ENCODE measurements around the gene SPSB1. TPM values are rescaled to one million over a fixed set of nuclear protein-coding genes. Genes with fewer than 3 reads are reported as not detected.

The SPSB1 gene
- total and polyA plus RNA-seq, 7 experiments from 2014 or later = 1.4 to 10.3 (median 1.9) TPM

GRCh38 chr1:9341301-9341845, 48.7 kb downstream of the SPSB1 start:
- Histone ChIP-seq H3K9me3 (ENCODE audit: control insufficient read depth in 2 of 3, low read length in 3 of 3) (no peaks in the 10 kb centered on the region), H3K27me3 (ENCODE audit: control insufficient read depth in 2 of 2, insufficient read depth in 2 of 2, low read length in 2 of 2) (no peaks in the 10 kb centered on the region), H3K36me3 (ENCODE audit: control insufficient read depth in 2 of 3, insufficient read depth in 3 of 3, low read length in 3 of 3) (no peaks in the 10 kb centered on the region), H3K4me1 (ENCODE audit: control insufficient read depth in 2 of 2, insufficient read depth in 2 of 2, low read length in 2 of 2) (no peaks in the 10 kb centered on the region), H3K27ac (ENCODE audit: low read depth, low read length) (no peak overlapping the region), H3K4me3 (ENCODE audit: low read length) (no peak overlapping the region)
- intact Hi-C loops (cut with micrococcal nuclease) = no loop called here
- ChIA-PET POLR2A (no interaction called here), CTCF (interaction anchor here (0.8 kb wide), 1 partner anchor 58 kb away, joined by 3 read pairs; no protein-coding TSS in a partner anchor)
- no peak overlapping the region for H3K4me3 Mint-ChIP-seq
- H3K27ac Mint-ChIP-seq = no peak overlapping the region
- H3K4me1 Mint-ChIP-seq = peaks cover 0 to 8% (median 0%) of the 10 kb centered on the region in 7 donors
- no peaks in the 10 kb centered on the region for H3K27me3 Mint-ChIP-seq
- ATAC-seq = no peak
- no peak for DNase-seq
- H3K36me3 Mint-ChIP-seq = peaks cover 0 to 15% (median 6%) of the 10 kb centered on the region in 5 donors
- H3K9me3 Mint-ChIP-seq = peaks cover 0 to 4% (median 0%) of the 10 kb centered on the region in 11 donors

GRCh38 chr1:9343269-9343668, 50.6 kb downstream of the SPSB1 start:
- CTCF ChIA-PET = no interaction called here

GRCh38 chr1:9344426-9345200, 51.9 kb downstream of the SPSB1 start:
- ATAC-seq (no peak), DNase-seq (no peak)
- ChIA-PET POLR2A (no interaction called here), CTCF (no interaction called here)
- Histone ChIP-seq H3K27ac (ENCODE audit: low read depth, low read length) (no peak overlapping the region), H3K9me3 (ENCODE audit: control insufficient read depth in 2 of 3, low read length in 3 of 3) (no peaks in the 10 kb centered on the region), H3K36me3 (ENCODE audit: control insufficient read depth in 2 of 3, insufficient read depth in 3 of 3, low read length in 3 of 3) (no peaks in the 10 kb centered on the region), H3K4me1 (ENCODE audit: control insufficient read depth in 2 of 2, insufficient read depth in 2 of 2, low read length in 2 of 2) (no peaks in the 10 kb centered on the region), H3K4me3 (ENCODE audit: low read length) (no peak overlapping the region), H3K27me3 (ENCODE audit: control insufficient read depth in 2 of 2, insufficient read depth in 2 of 2, low read length in 2 of 2) (no peaks in the 10 kb centered on the region)
- H3K27me3 Mint-ChIP-seq = no peaks in the 10 kb centered on the region
- intact Hi-C loops (cut with micrococcal nuclease) = no loop called here
- H3K4me3 Mint-ChIP-seq = no peak overlapping the region
- H3K9me3 Mint-ChIP-seq = peaks cover 0 to 4% (median 0%) of the 10 kb centered on the region in 11 donors
- peaks cover 0 to 16% (median 6%) of the 10 kb centered on the region in 5 donors for H3K36me3 Mint-ChIP-seq
- no peak overlapping the region for H3K27ac Mint-ChIP-seq
- peaks cover 0 to 8% (median under 1%) of the 10 kb centered on the region in 7 donors for H3K4me1 Mint-ChIP-seq

More at GRCh38 chr1:9343269-9343668, 50.6 kb downstream of the SPSB1 start:
- H3K27me3 ChIP-seq (ENCODE audit: control insufficient read depth in 2 of 2, insufficient read depth in 2 of 2, low read length in 2 of 2) = no peaks in the 10 kb centered on the region
- H3K4me3 ChIP-seq (ENCODE audit: low read length) = no peak overlapping the region
- no peaks in the 10 kb centered on the region for H3K9me3 ChIP-seq (ENCODE audit: control insufficient read depth in 2 of 3, low read length in 3 of 3)
- no peaks in the 10 kb centered on the region for H3K4me1 ChIP-seq (ENCODE audit: control insufficient read depth in 2 of 2, insufficient read depth in 2 of 2, low read length in 2 of 2)
- ATAC-seq (no peak), DNase-seq (no peak)
- Mint-ChIP-seq H3K27ac (no peak overlapping the region), H3K4me3 (no peak overlapping the region), H3K9me3 (peaks cover 0 to 4% (median 0%) of the 10 kb centered on the region in 11 donors), H3K4me1 (peaks cover 0 to 8% (median 0%) of the 10 kb centered on the region in 7 donors), H3K36me3 (peaks cover 0 to 15% (median 6%) of the 10 kb centered on the region in 5 donors), H3K27me3 (no peaks in the 10 kb centered on the region)
- H3K27ac ChIP-seq (ENCODE audit: low read depth, low read length) = no peak overlapping the region
- intact Hi-C loops (cut with micrococcal nuclease) = no loop called here
- no peaks in the 10 kb centered on the region for H3K36me3 ChIP-seq (ENCODE audit: control insufficient read depth in 2 of 3, insufficient read depth in 3 of 3, low read length in 3 of 3)
- POLR2A ChIA-PET = no interaction called here

- Mint-ChIP-seq H3K9me3 (peaks cover 0 to 4% (median 0%) of the 10 kb centered on the region in 11 donors), H3K4me1 (peaks cover 0 to 9% (median 5%) of the 10 kb centered on the region in 7 donors), H3K4me3 (no peak overlapping the region), H3K36me3 (peaks cover 0 to 21% (median 8%) of the 10 kb centered on the region in 5 donors), H3K27ac (no peak overlapping the region), H3K27me3 (no peaks in the 10 kb centered on the region)
- H3K36me3 ChIP-seq (ENCODE audit: control insufficient read depth in 2 of 3, insufficient read depth in 3 of 3, low read length in 3 of 3) = no peaks in the 10 kb centered on the region
- intact Hi-C loops (cut with micrococcal nuclease) = no loop called here
- CTCF ChIA-PET = no interaction called here
- POLR2A ChIA-PET = no interaction called here
- H3K9me3 ChIP-seq (ENCODE audit: control insufficient read depth in 2 of 3, low read length in 3 of 3) = no peaks in the 10 kb centered on the region
- ATAC-seq (no peak), DNase-seq (no peak)
- no peak overlapping the region for H3K4me3 ChIP-seq (ENCODE audit: low read length)
- H3K27ac ChIP-seq (ENCODE audit: low read depth, low read length) = no peak overlapping the region
- no peaks in the 10 kb centered on the region for H3K27me3 ChIP-seq (ENCODE audit: control insufficient read depth in 2 of 2, insufficient read depth in 2 of 2, low read length in 2 of 2)
- no peaks in the 10 kb centered on the region for H3K4me1 ChIP-seq (ENCODE audit: control insufficient read depth in 2 of 2, insufficient read depth in 2 of 2, low read length in 2 of 2)
Measured at GRCh38 chr1:9345471-9345870, 52.8 kb downstream of the SPSB1 start.

GRCh38 chr1:9345922-9346321, 53.2 kb downstream of the SPSB1 start:
- no peak overlapping the region for H3K4me3 ChIP-seq (ENCODE audit: low read length)
- H3K27me3 ChIP-seq (ENCODE audit: control insufficient read depth in 2 of 2, insufficient read depth in 2 of 2, low read length in 2 of 2) = no peaks in the 10 kb centered on the region

GRCh38 chr1:9346566-9346965, 53.9 kb downstream of the SPSB1 start:
- intact Hi-C loops (cut with micrococcal nuclease) = no loop called here
- Histone ChIP-seq H3K4me3 (ENCODE audit: low read length) (no peak overlapping the region), H3K4me1 (ENCODE audit: control insufficient read depth in 2 of 2, insufficient read depth in 2 of 2, low read length in 2 of 2) (no peaks in the 10 kb centered on the region), H3K9me3 (ENCODE audit: control insufficient read depth in 2 of 3, low read length in 3 of 3) (no peaks in the 10 kb centered on the region), H3K27ac (ENCODE audit: low read depth, low read length) (no peak overlapping the region), H3K36me3 (ENCODE audit: control insufficient read depth in 2 of 3, insufficient read depth in 3 of 3, low read length in 3 of 3) (no peaks in the 10 kb centered on the region), H3K27me3 (ENCODE audit: control insufficient read depth in 2 of 2, insufficient read depth in 2 of 2, low read length in 2 of 2) (no peaks in the 10 kb centered on the region)
- Mint-ChIP-seq H3K4me3 (no peak overlapping the region), H3K27me3 (no peaks in the 10 kb centered on the region), H3K27ac (no peak overlapping the region), H3K9me3 (peaks cover 0 to 4% (median 0%) of the 10 kb centered on the region in 11 donors), H3K4me1 (peaks cover 0 to 14% (median 6%) of the 10 kb centered on the region in 7 donors), H3K36me3 (peaks cover 0 to 21% (median 8%) of the 10 kb centered on the region in 5 donors)
- DNase-seq (no peak), ATAC-seq (no peak)
- POLR2A ChIA-PET = no interaction called here
- CTCF ChIA-PET = no interaction called here

More at GRCh38 chr1:9345922-9346321, 53.2 kb downstream of the SPSB1 start:
- ATAC-seq = no peak
- peaks cover 0 to 4% (median 0%) of the 10 kb centered on the region in 11 donors for H3K9me3 Mint-ChIP-seq
- H3K4me3 Mint-ChIP-seq = no peak overlapping the region
- Histone ChIP-seq H3K4me1 (ENCODE audit: control insufficient read depth in 2 of 2, insufficient read depth in 2 of 2, low read length in 2 of 2) (no peaks in the 10 kb centered on the region), H3K27ac (ENCODE audit: low read depth, low read length) (no peak overlapping the region), H3K36me3 (ENCODE audit: control insufficient read depth in 2 of 3, insufficient read depth in 3 of 3, low read length in 3 of 3) (no peaks in the 10 kb centered on the region), H3K9me3 (ENCODE audit: control insufficient read depth in 2 of 3, low read length in 3 of 3) (no peaks in the 10 kb centered on the region)
- no peak for DNase-seq
- no peak overlapping the region for H3K27ac Mint-ChIP-seq
- H3K27me3 Mint-ChIP-seq = no peaks in the 10 kb centered on the region
- H3K4me1 Mint-ChIP-seq = peaks cover under 1 to 9% (median 5%) of the 10 kb centered on the region in 7 donors
- intact Hi-C loops (cut with micrococcal nuclease) = no loop called here
- CTCF ChIA-PET = no interaction called here
- peaks cover 0 to 21% (median 8%) of the 10 kb centered on the region in 5 donors for H3K36me3 Mint-ChIP-seq
- POLR2A ChIA-PET = no interaction called here
